Hippocampal formation (tissue), 2 donors: ENCODE data around the gene LINGO3.
A peak's percentile ranks its signal among the peaks of the same experiment; 100 is the strongest.
"Not testable (repeated sequence)": the region's sequence is repeated elsewhere in the genome, so short reads cannot be mapped to it uniquely, and the experiment has no call there.

Experiments used
- DNase-seq, 2 donors: peaks; one replicate each; lab custom pipeline; 2025; lab: John Stamatoyannopoulos, UW

The LINGO3 gene

GRCh38 chr19:2282062-2282861 is 25.7 kb downstream of the LINGO3 start, which contains the start of gene PEAK3:
PEAK3 (minus strand) TSS chr19:2282175; CDS start chr19:2280931, 1,244 bp downstream.
- DNase-seq: peak in 1 of 2 donors; percentile 36

GRCh38 chr19:2281265-2282061 is 26.5 kb downstream of the LINGO3 start:
- not testable (repeated sequence) for DNase-seq

- DNase-seq: no peak
These were observed 27.2 kb downstream of the LINGO3 start for GRCh38 chr19:2280633-2281264.

- no peak for DNase-seq
These were observed 29.3 kb downstream of the LINGO3 start for GRCh38 chr19:2278459-2279158.

- no peak for DNase-seq
These were observed 30.8 kb downstream of the LINGO3 start for GRCh38 chr19:2277138-2277537.

- no peak for DNase-seq
These were observed 31.4 kb downstream of the LINGO3 start for GRCh38 chr19:2276429-2276986.

- DNase-seq: no peak
These were observed 32.1 kb downstream of the LINGO3 start for GRCh38 chr19:2275588-2276428.

GRCh38 chr19:2274931-2275535 is 32.9 kb downstream of the LINGO3 start:
- DNase-seq: peak; percentile 54 to 56

GRCh38 chr19:2274185-2274711 is 33.7 kb downstream of the LINGO3 start:
- no peak for DNase-seq

- peak in 1 of 2 donors; percentile 49 for DNase-seq
These were observed 34.4 kb downstream of the LINGO3 start for GRCh38 chr19:2273356-2274184.

GRCh38 chr19:2271234-2272103 is 36.5 kb downstream of the LINGO3 start:
- DNase-seq: no peak

GRCh38 chr19:2270423-2271233 is 37.3 kb downstream of the LINGO3 start:
- DNase-seq: peak; percentile 50 to 71

- DNase-seq: no peak
These were observed 37.9 kb downstream of the LINGO3 start for GRCh38 chr19:2270157-2270422.

- DNase-seq: peak; percentile 94 to 95
These were observed 38.5 kb downstream of the LINGO3 start for GRCh38 chr19:2269244-2270156.

- DNase-seq: no peak
These were observed 39.1 kb downstream of the LINGO3 start for GRCh38 chr19:2268861-2269243.

GRCh38 chr19:2268480-2268830 is 39.5 kb downstream of the LINGO3 start:
- no peak for DNase-seq
